ENCODE measurements around the gene SPOCK1.

DNA sequence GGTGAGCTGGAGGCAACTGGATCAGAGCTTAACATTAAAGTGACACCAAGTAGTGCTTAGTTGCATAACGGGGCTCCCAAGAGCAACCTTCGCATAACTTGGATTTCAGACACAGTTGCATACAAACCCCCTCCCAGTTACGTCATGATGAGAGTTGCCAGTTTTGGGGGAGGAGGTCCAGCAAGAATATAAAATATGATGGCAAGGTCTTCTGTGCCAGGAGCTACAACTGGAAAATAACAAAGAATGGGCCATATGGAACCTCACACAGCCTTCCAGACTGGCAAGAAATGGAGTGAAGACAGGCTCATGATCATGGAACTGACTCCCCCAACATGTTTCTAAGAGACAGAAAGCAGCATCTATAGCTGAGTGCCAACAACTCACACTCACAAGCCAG lies 8.5 kb downstream of the SPOCK1 start:
- TF ChIP-seq, protein P1, sequence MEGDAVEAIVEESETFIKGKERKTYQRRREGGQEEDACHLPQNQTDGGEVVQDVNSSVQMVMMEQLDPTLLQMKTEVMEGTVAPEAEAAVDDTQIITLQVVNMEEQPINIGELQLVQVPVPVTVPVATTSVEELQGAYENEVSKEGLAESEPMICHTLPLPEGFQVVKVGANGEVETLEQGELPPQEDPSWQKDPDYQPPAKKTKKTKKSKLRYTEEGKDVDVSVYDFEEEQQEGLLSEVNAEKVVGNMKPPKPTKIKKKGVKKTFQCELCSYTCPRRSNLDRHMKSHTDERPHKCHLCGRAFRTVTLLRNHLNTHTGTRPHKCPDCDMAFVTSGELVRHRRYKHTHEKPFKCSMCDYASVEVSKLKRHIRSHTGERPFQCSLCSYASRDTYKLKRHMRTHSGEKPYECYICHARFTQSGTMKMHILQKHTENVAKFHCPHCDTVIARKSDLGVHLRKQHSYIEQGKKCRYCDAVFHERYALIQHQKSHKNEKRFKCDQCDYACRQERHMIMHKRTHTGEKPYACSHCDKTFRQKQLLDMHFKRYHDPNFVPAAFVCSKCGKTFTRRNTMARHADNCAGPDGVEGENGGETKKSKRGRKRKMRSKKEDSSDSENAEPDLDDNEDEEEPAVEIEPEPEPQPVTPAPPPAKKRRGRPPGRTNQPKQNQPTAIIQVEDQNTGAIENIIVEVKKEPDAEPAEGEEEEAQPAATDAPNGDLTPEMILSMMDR (IDR thresholded peaks at IDR 0.05 in 8 of 11, conservative IDR thresholded peaks at IDR 0.05 in 3 of 11): no peak
- no peak for TF ChIP-seq POLR2A (IDR thresholded peaks at IDR 0.05)
